Left hindlimb (tissue), 1 donor: ENCODE results near the gene CXADR.

Source experiments
- DNase-seq: peaks from one replicate; pipeline ENCODE4 v3.0.0-alpha.2; 2018

The CXADR gene

GRCh38 chr21:17545007-17545406 lies 32.2 kb downstream of the CXADR start:
- no peak for DNase-seq

- no peak for DNase-seq
Measured at GRCh38 chr21:17548262-17548661, 35.4 kb downstream of the CXADR start.

GRCh38 chr21:17550671-17551308 lies 37.9 kb downstream of the CXADR start:
- no peak for DNase-seq

- DNase-seq, result no peak
Measured at GRCh38 chr21:17552410-17552809, 39.6 kb downstream of the CXADR start.

GRCh38 chr21:17554120-17554519 lies 41.3 kb downstream of the CXADR start:
- no peak for DNase-seq

- no peak for DNase-seq
Measured at GRCh38 chr21:17554679-17555465, 42.0 kb downstream of the CXADR start.

GRCh38 chr21:17560377-17561025 lies 47.7 kb downstream of the CXADR start:
- DNase-seq, result no peak

GRCh38 chr21:17570786-17571185 lies 57.9 kb downstream of the CXADR start:
- DNase-seq, result no peak

GRCh38 chr21:17572431-17572830 lies 59.6 kb downstream of the CXADR start:
- DNase-seq, result no peak

GRCh38 chr21:17575076-17575475 lies 62.2 kb downstream of the CXADR start:
- no peak for DNase-seq

- no peak for DNase-seq
Measured at GRCh38 chr21:17576080-17576835, 63.4 kb downstream of the CXADR start.

- no peak for DNase-seq
Measured at GRCh38 chr21:17577701-17578100, 64.9 kb downstream of the CXADR start.

- DNase-seq, result no peak
Measured at GRCh38 chr21:17578162-17578561, 65.3 kb downstream of the CXADR start.

GRCh38 chr21:17578876-17579275 lies 66.0 kb downstream of the CXADR start:
- DNase-seq, result no peak

- no peak for DNase-seq
Measured at GRCh38 chr21:17580319-17580718, 67.5 kb downstream of the CXADR start.

GRCh38 chr21:17583898-17584297 lies 71.1 kb downstream of the CXADR start:
- no peak for DNase-seq

GRCh38 chr21:17585875-17586450 lies 73.1 kb downstream of the CXADR start:
- no peak for DNase-seq

- DNase-seq, result no peak
Measured at GRCh38 chr21:17590430-17590829, 77.6 kb downstream of the CXADR start.

GRCh38 chr21:17597680-17598079 lies 84.8 kb downstream of the CXADR start:
- no peak for DNase-seq

- no peak for DNase-seq
Measured at GRCh38 chr21:17598437-17598836, 85.6 kb downstream of the CXADR start.

GRCh38 chr21:17602874-17603273 lies 90.0 kb downstream of the CXADR start:
- no peak for DNase-seq

- no peak for DNase-seq
Measured at GRCh38 chr21:17607684-17608083, 94.8 kb downstream of the CXADR start.

GRCh38 chr21:17609681-17610080 lies 96.8 kb downstream of the CXADR start:
- DNase-seq, result no peak
